HPDE6-E6E7 (cell line): ENCODE measurements around the gene OBSCN.

Source experiments
- DNase-seq: peaks from one replicate; pipeline ENCODE4 v3.0.0; 2011; ENCODE audit warnings: missing footprints; ENCODE audit errors: extremely low spot score

The OBSCN gene

GRCh38 chr1:228339766-228340685 is 132.2 kb downstream of the OBSCN start:
- DNase-seq, result no peak

GRCh38 chr1:228340686-228341449 is 133.0 kb downstream of the OBSCN start:
- no peak for DNase-seq

- no peak for DNase-seq
These were observed 133.6 kb downstream of the OBSCN start for GRCh38 chr1:228341450-228341813.

- no peak for DNase-seq
These were observed 134.2 kb downstream of the OBSCN start for GRCh38 chr1:228341814-228342626.

GRCh38 chr1:228342627-228343190 is 134.9 kb downstream of the OBSCN start:
- DNase-seq, result no peak

- no peak for DNase-seq
These were observed 135.4 kb downstream of the OBSCN start for GRCh38 chr1:228343191-228343661.

GRCh38 chr1:228344631-228345072 is 136.8 kb downstream of the OBSCN start:
- DNase-seq, result no peak

GRCh38 chr1:228345201-228345930 is 137.5 kb downstream of the OBSCN start:
- DNase-seq, result no peak

GRCh38 chr1:228346731-228347130 is 138.9 kb downstream of the OBSCN start:
- DNase-seq, result no peak

- DNase-seq, result no peak
These were observed 139.3 kb downstream of the OBSCN start for GRCh38 chr1:228347181-228347580.

GRCh38 chr1:228348708-228349467 is 141.0 kb downstream of the OBSCN start:
- no peak for DNase-seq

- DNase-seq, result no peak
These were observed 141.9 kb downstream of the OBSCN start for GRCh38 chr1:228349701-228350171.

- DNase-seq, result no peak
These were observed 142.4 kb downstream of the OBSCN start for GRCh38 chr1:228350179-228350742.

GRCh38 chr1:228350831-228351781 is 143.3 kb downstream of the OBSCN start:
- no peak for DNase-seq

- DNase-seq, result no peak
These were observed 144.0 kb downstream of the OBSCN start for GRCh38 chr1:228351850-228352249.

GRCh38 chr1:228352677-228353481 is 145.0 kb downstream of the OBSCN start:
- DNase-seq, result no peak

- DNase-seq, result no peak
These were observed 145.9 kb downstream of the OBSCN start for GRCh38 chr1:228353601-228354371.
